GM04504 (cell line): Measurements from ENCODE around the gene ZCCHC17.
"Not testable (repeated sequence)": the region's sequence is repeated elsewhere in the genome, so short reads cannot be mapped to it uniquely, and the experiment has no call there.

Experiments
- DNase-seq: peaks from one replicate; pipeline ENCODE4 v3.0.0-alpha.2; 2012; ENCODE audit warnings: low read depth

ZCCHC17 gene

GRCh38 chr1:31371121-31371959 lies 74.5 kb downstream of the ZCCHC17 start:
- DNase-seq: no peak

GRCh38 chr1:31372051-31372450 lies 75.2 kb downstream of the ZCCHC17 start:
- DNase-seq: no peak

- no peak for DNase-seq
These were observed 75.9 kb downstream of the ZCCHC17 start for GRCh38 chr1:31372751-31373055.

- DNase-seq: peak; percentile 35
These were observed 76.4 kb downstream of the ZCCHC17 start, which contains the start of gene FABP3 for GRCh38 chr1:31373056-31373896. TSS of gene FABP3 (minus strand) at chr1:31373076. CDS start at chr1:31373014, 62 bp downstream.

GRCh38 chr1:31373897-31374486 lies 77.2 kb downstream of the ZCCHC17 start:
- no peak for DNase-seq

- peak; percentile 35 for DNase-seq
These were observed 77.8 kb downstream of the ZCCHC17 start for GRCh38 chr1:31374511-31375196.

GRCh38 chr1:31376375-31377134 lies 79.7 kb downstream of the ZCCHC17 start:
- peak; percentile 93 for DNase-seq

- DNase-seq: no peak
These were observed 80.6 kb downstream of the ZCCHC17 start for GRCh38 chr1:31377364-31377863.

- DNase-seq: no peak
These were observed 81.2 kb downstream of the ZCCHC17 start for GRCh38 chr1:31378001-31378400.

GRCh38 chr1:31380181-31380580 lies 83.3 kb downstream of the ZCCHC17 start:
- no peak for DNase-seq

GRCh38 chr1:31381394-31382294 lies 84.8 kb downstream of the ZCCHC17 start:
- peak; percentile 15 for DNase-seq

GRCh38 chr1:31382379-31382989 lies 85.7 kb downstream of the ZCCHC17 start:
- DNase-seq: no peak

GRCh38 chr1:31383967-31384366 lies 87.1 kb downstream of the ZCCHC17 start:
- DNase-seq: no peak

GRCh38 chr1:31386576-31387243 lies 89.9 kb downstream of the ZCCHC17 start:
- DNase-seq: not testable (repeated sequence)

GRCh38 chr1:31387612-31388011 lies 90.8 kb downstream of the ZCCHC17 start:
- no peak for DNase-seq

GRCh38 chr1:31389616-31390015 lies 92.8 kb downstream of the ZCCHC17 start:
- DNase-seq: no peak

- no peak for DNase-seq
These were observed 93.2 kb downstream of the ZCCHC17 start for GRCh38 chr1:31390071-31390470.

- DNase-seq: no peak
These were observed 96.6 kb downstream of the ZCCHC17 start for GRCh38 chr1:31393463-31393862.

GRCh38 chr1:31394584-31395193 lies 97.9 kb downstream of the ZCCHC17 start:
- DNase-seq: peak; percentile 52
